Neuronal stem cell (in vitro differentiated cells): ENCODE results near the gene TBC1D10A.

ENCODE experiments used
- DNase-seq: peaks from one replicate; pipeline ENCODE4 v3.0.0-alpha.2; 2013; ENCODE audit warnings: low spot score
- H2AFZ ChIP-seq: one replicate; pipeline ENCODE4 v1.6.1; 2013; ENCODE audit warnings: mild to moderate bottlenecking, low read length, inconsistent platforms
- H2AK5ac ChIP-seq: 2 replicates; pipeline ENCODE4 v1.6.1; 2013; ENCODE audit warnings: low read depth, mild to moderate bottlenecking, inconsistent platforms, low read length, moderate library complexity, mixed read lengths
- H2BK120ac ChIP-seq: 2 replicates; pipeline ENCODE4 v1.6.1; 2013; ENCODE audit warnings: low read depth, mild to moderate bottlenecking, inconsistent platforms, low read length, moderate library complexity, mixed read lengths
- H2BK12ac ChIP-seq: one replicate; pipeline ENCODE4 v1.6.1; 2013; ENCODE audit warnings: low read length, inconsistent platforms
- H2BK15ac ChIP-seq: 2 replicates; pipeline ENCODE4 v1.6.1; 2013; ENCODE audit warnings: mild to moderate bottlenecking, low read length, inconsistent platforms, mixed read lengths
- H2BK5ac ChIP-seq: one replicate; pipeline ENCODE4 v1.6.1; 2013; ENCODE audit warnings: inconsistent platforms, mild to moderate bottlenecking, low read length, moderate library complexity
- H3K14ac ChIP-seq: one replicate; pipeline ENCODE4 v1.6.1; 2013; ENCODE audit warnings: low read length, inconsistent platforms
- H3K18ac ChIP-seq: 2 replicates; pipeline ENCODE4 v1.6.1; 2013; ENCODE audit warnings: low read length, inconsistent platforms
- H3K23ac ChIP-seq: 2 replicates; pipeline ENCODE4 v1.6.1; 2013; ENCODE audit warnings: low read depth, mild to moderate bottlenecking, mixed read lengths, low read length, inconsistent platforms; ENCODE audit not compliant: poor library complexity
- H3K27ac ChIP-seq: replicated peaks from 3 replicates; pipeline ENCODE4 v1.5.1; 2013; ENCODE audit warnings: low read length, inconsistent platforms
- H3K27me3 ChIP-seq, 3 experiments: 2 replicates each; pipeline ENCODE4 v1.6.1; 2013; ENCODE audit warnings: low read length in 3 of 3, mild to moderate bottlenecking in 2 of 3, inconsistent platforms in 1 of 3, low read depth in 1 of 3, mixed read lengths in 1 of 3, moderate library complexity in 1 of 3; ENCODE audit not compliant: control insufficient read depth in 3 of 3, insufficient read depth in 3 of 3
- H3K36me3 ChIP-seq, 2 donors: replicated peaks in 1 of 2; 2 replicates each; pipeline ENCODE4 v1.6.1; 2013; ENCODE audit warnings: low read length in 2 of 2; ENCODE audit not compliant: control insufficient read depth in 2 of 2, insufficient read depth in 2 of 2
- H3K4ac ChIP-seq: 2 replicates; pipeline ENCODE4 v1.6.1; 2013; ENCODE audit warnings: inconsistent platforms, mild to moderate bottlenecking, low read length, moderate library complexity
- H3K4me1 ChIP-seq, 2 donors: 1 replicate in 1 of 2; 2 replicates in 1 of 2; pipeline ENCODE4 v1.6.1; 2013; ENCODE audit warnings: low read length in 2 of 2, low read depth in 1 of 2; ENCODE audit not compliant: control insufficient read depth in 2 of 2, insufficient read depth in 1 of 2
- H3K4me2 ChIP-seq: one replicate; pipeline ENCODE4 v1.6.1; 2013; ENCODE audit warnings: mild to moderate bottlenecking, low read length, inconsistent platforms; ENCODE audit not compliant: insufficient read depth, poor library complexity, severe bottlenecking
- H3K4me3 ChIP-seq, 2 donors: 2 replicates each; pipeline ENCODE4 v1.5.1; 2013; ENCODE audit warnings: low read length in 2 of 2, mild to moderate bottlenecking in 2 of 2, inconsistent platforms in 1 of 2, moderate library complexity in 1 of 2
- H3K79me1 ChIP-seq: one replicate; pipeline ENCODE4 v1.6.1; 2013; ENCODE audit warnings: low read depth, mild to moderate bottlenecking, inconsistent platforms, low read length, moderate library complexity
- H3K9ac ChIP-seq: one replicate; pipeline ENCODE4 v1.6.1; 2013; ENCODE audit warnings: mild to moderate bottlenecking, low read depth, low read length, inconsistent platforms; ENCODE audit not compliant: poor library complexity
- H3K9me3 ChIP-seq, 2 donors: replicated peaks in 1 of 2; 2 replicates each; pipeline versions ENCODE3 to v1.6.1; 2013; ENCODE audit warnings: low read length in 2 of 2, mild to moderate bottlenecking in 2 of 2, inconsistent platforms in 1 of 2, low read depth in 1 of 2, mixed read lengths in 1 of 2, moderate library complexity in 1 of 2; ENCODE audit not compliant: control insufficient read depth in 2 of 2, insufficient read depth in 1 of 2
- H4K8ac ChIP-seq: one replicate; pipeline ENCODE4 v1.6.1; 2013; ENCODE audit warnings: low read depth, mild to moderate bottlenecking, inconsistent platforms, low read length, moderate library complexity
- H4K91ac ChIP-seq: one replicate; pipeline ENCODE4 v1.6.1; 2013; ENCODE audit warnings: low read length, low read depth, mild to moderate bottlenecking, inconsistent platforms; ENCODE audit not compliant: poor library complexity
- WGBS, 2 donors: extraction: QIAGEN DNeasy Blood & Tissue Kit; methylation state at CpG; one replicate each; pipeline ENCODE4 v1.1.7; 2013; ENCODE audit warnings: missing lambda C conversion rate in 2 of 2, mixed read lengths in 1 of 2; ENCODE audit not compliant: insufficient read length in 2 of 2, insufficient replicate concordance in 1 of 2; ENCODE audit errors: extremely low coverage in 2 of 2; 5-methylcytosine and 5-hydroxymethylcytosine counted together

TBC1D10A gene

DNA sequence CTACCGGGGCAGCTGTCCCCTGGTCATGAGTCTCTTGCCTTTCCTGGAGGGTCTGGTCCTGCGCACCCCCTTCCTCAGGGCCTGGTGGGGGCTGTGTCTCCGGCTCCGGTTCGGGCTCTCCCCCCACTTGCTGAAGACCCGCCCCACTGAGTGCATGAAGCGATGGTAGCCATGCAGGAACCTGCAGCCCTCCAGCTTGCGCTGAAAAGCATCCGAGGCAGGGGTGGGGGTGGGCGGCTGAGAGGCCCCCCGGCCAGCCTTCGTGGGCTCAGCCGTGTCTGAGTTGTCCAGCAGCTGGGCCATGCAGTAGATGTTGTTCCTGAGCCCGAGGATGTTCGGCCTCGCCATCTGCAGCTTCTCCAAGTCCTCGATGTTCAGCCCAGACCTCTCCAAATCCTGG is 62.9 kb downstream of the TBC1D10A start:
- Histone ChIP-seq H2BK5ac (no peak overlapping the region), H3K14ac (no peak overlapping the region), H4K91ac (no peak overlapping the region), H3K9ac (no peak overlapping the region), H3K4me1 (peaks cover 1 to 15% of the 10 kb centered on the region in 2 donors), H3K27me3 (peaks cover 0 to 8% (median 0%) of the 10 kb centered on the region in 3 experiments), H4K8ac (no peak overlapping the region), H3K4ac (no peak overlapping the region), H3K27ac (no peak overlapping the region), H3K18ac (peak overlapping the region; percentile 69), H2BK120ac (no peak overlapping the region), H2BK15ac (peak overlapping the region; percentile 87), H3K23ac (no peak overlapping the region), H3K9me3 (peaks cover 0 to 2% of the 10 kb centered on the region in 2 donors), H3K79me1 (no peaks in the 10 kb centered on the region), H2BK12ac (peak overlapping the region; percentile 16), H3K36me3 (no peaks in the 10 kb centered on the region), H3K4me3 (no peak overlapping the region), H2AFZ (peak overlapping the region; percentile 81), H2AK5ac (peak overlapping the region; percentile 8), H3K4me2 (no peak overlapping the region)
- DNase-seq, result no peak
- no CpG with 5 or more reads among the region's 17 CpGs for WGBS, 2 donors

DNA sequence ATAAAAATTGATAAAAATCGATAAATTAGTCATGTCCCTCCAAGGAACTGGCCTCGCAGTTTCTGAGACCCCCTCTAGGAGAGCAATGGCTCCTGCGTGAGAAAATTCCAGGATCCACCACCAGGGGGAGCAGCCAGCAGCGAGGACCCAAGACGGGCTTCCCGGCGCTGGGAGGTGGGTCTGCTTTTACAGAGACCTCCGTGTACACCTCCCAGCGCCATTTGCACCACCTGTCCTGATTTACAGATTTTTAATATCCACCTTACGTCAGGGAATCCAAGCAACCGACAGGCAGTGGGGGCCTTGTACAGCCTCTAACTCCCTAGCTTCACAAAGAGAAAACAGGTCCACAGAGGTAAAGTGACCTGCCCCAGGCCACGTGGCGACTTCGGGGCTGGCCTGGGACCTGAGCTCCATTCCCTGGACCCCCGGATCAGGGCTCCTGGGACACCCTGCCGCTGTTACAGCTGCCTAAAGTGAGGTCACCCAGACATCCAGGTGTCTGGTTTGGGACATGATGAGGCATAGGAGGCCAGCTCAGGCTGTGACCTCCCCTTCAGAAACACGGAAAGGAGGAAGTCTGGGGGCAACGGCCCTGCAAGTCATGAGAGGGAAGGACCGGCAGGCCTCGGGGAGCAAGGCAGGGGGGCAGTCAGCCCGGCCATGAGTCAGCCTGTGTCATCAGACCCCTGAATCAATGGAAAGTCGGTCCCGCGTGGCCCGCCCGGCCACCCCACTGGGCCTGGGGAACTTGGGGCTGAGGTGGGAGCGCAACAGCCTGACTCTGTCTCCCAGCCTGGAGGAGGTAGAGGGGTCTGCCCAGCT is 63.6 kb downstream of the TBC1D10A start:
- Histone ChIP-seq H2BK5ac (no peak overlapping the region), H3K79me1 (no peaks in the 10 kb centered on the region), H3K4ac (no peak overlapping the region), H2AK5ac (peak overlapping the region; percentile 41), H2BK12ac (no peak overlapping the region), H2BK120ac (no peak overlapping the region), H2AFZ (peak overlapping the region; percentile 81), H3K9me3 (peaks cover 0 to 2% of the 10 kb centered on the region in 2 donors), H3K18ac (peak overlapping the region; percentile 86), H3K36me3 (no peaks in the 10 kb centered on the region), H3K4me3 (no peak overlapping the region), H4K8ac (no peak overlapping the region), H3K23ac (no peak overlapping the region), H3K27me3 (peaks cover 0 to 8% (median 0%) of the 10 kb centered on the region in 3 experiments), H3K14ac (peak overlapping the region; percentile 57), H3K9ac (no peak overlapping the region), H4K91ac (no peak overlapping the region), H2BK15ac (peak overlapping the region; percentile 87), H3K4me1 (peaks cover 1 to 18% of the 10 kb centered on the region in 2 donors), H3K27ac (no peak overlapping the region), H3K4me2 (no peak overlapping the region)
- no CpG with 5 or more reads among the region's 27 CpGs for WGBS, 2 donors
- DNase-seq, result peak; percentile 80

DNA sequence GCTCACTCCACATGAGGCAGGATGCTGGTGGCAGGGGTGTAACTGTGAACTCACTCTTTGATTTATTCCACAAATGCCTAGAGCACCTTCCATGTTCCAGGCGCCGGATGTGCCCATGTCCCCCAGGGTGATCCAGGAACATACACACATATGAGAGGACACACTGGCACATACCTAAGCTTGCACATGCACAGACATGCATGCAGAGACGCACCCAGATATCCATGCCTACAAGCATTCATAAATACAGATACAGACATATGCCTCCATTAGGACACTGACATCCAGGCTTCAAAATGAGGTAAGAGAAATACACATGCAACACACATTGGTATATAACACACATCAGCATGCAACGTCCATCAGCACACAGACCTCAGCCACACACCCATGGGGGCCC is 64.6 kb downstream of the TBC1D10A start:
- no CpG with 5 or more reads among the region's 4 CpGs for WGBS, 2 donors
- Histone ChIP-seq H2BK12ac (no peak overlapping the region), H3K23ac (no peak overlapping the region), H3K79me1 (no peaks in the 10 kb centered on the region), H4K8ac (no peak overlapping the region), H3K4me2 (no peak overlapping the region), H3K27ac (no peak overlapping the region), H2BK15ac (no peak overlapping the region), H2AFZ (no peak overlapping the region), H3K27me3 (peaks cover 0 to 8% (median 0%) of the 10 kb centered on the region in 3 experiments), H2AK5ac (peak overlapping the region; percentile 31), H3K9ac (no peak overlapping the region), H3K14ac (no peak overlapping the region), H3K4me3 (no peak overlapping the region), H3K36me3 (no peaks in the 10 kb centered on the region), H3K9me3 (peaks cover 0 to 2% of the 10 kb centered on the region in 2 donors), H2BK5ac (no peak overlapping the region), H3K4ac (no peak overlapping the region), H4K91ac (no peak overlapping the region), H3K4me1 (peaks cover 3 to 20% of the 10 kb centered on the region in 2 donors), H2BK120ac (no peak overlapping the region), H3K18ac (no peak overlapping the region)
- DNase-seq, result no peak

DNA sequence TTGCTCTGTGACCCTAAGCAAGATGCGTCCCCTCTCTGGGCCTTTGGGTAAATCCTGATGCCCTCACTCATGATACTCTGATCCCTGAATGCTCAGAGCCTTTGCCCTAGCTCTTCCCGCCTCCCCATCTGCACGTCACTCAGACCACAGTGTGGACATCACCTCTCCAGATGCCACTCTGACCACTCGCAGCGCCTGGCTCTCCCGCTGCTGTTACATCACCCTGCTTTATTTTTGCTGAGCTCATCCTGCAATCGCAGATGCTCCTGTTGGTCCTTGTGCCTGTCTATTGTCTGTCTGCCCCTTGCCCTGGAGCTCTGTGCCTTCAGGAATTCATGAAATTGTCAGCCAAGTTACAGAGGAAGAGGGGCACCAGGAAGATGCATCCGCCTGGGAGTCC is 65.6 kb downstream of the TBC1D10A start:
- H3K4ac ChIP-seq, result no peak overlapping the region
- no peak overlapping the region for H3K18ac ChIP-seq
- H3K9ac ChIP-seq, result no peak overlapping the region
- H3K4me3 ChIP-seq, result no peak overlapping the region
- H3K27ac ChIP-seq, result no peak overlapping the region
- no CpG with 5 or more reads among the region's 8 CpGs for WGBS, 2 donors
- H3K27me3 ChIP-seq, result peaks cover 0 to 8% (median 0%) of the 10 kb centered on the region in 3 experiments
- H3K4me2 ChIP-seq, result no peak overlapping the region
- DNase-seq, result no peak
- H3K36me3 ChIP-seq, result no peaks in the 10 kb centered on the region
- no peaks in the 10 kb centered on the region for H3K79me1 ChIP-seq
- H2BK12ac ChIP-seq, result no peak overlapping the region
- H3K14ac ChIP-seq, result no peak overlapping the region
- H4K8ac ChIP-seq, result no peak overlapping the region
- H2AFZ ChIP-seq, result no peak overlapping the region
- H2BK5ac ChIP-seq, result no peak overlapping the region
- H3K9me3 ChIP-seq, result peaks cover 0 to 2% of the 10 kb centered on the region in 2 donors
- no peak overlapping the region for H2BK120ac ChIP-seq
- H3K4me1 ChIP-seq, result peaks cover 3 to 20% of the 10 kb centered on the region in 2 donors
- no peak overlapping the region for H2BK15ac ChIP-seq
- H3K23ac ChIP-seq, result no peak overlapping the region
- no peak overlapping the region for H2AK5ac ChIP-seq
- H4K91ac ChIP-seq, result peak overlapping the region; percentile 74
